CD4-positive, alpha-beta T cell treated with Interleukin-2 at 100 ng/mL for 4 hours (primary cell): Measurements from ENCODE around the gene DEPDC1B.
"Not testable (repeated sequence)": the region's sequence is repeated elsewhere in the genome, so short reads cannot be mapped to it uniquely, and the experiment has no call there.

Source experiments
- DNase-seq: peaks from one replicate; pipeline ENCODE4 v3.0.0-alpha.2; 2020; ENCODE audit warnings: low spot score

Gene DEPDC1B

GRCh38 chr5:60648175-60648574, 51.8 kb downstream of the DEPDC1B start:
- DNase-seq, result no peak

GRCh38 chr5:60640901-60641300, 59.1 kb downstream of the DEPDC1B start:
- no peak for DNase-seq

DNA sequence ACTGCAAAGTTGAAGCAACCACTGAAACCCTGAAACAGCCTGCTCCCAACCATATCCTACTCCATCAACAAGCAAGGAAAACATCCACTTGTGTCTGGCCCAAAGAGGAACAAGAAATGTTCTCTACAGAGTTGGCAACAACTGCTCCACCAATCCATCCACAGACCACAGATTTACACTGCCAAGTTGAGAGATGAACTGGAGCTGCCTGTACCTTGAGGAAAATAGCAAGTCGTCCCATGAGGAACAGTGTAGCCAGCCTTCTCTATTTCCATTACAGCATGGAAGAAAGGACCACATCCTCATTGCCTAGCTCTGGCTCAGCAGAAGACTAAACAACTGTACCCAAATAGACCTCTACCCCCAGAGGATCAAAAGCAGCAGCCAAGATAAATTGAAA, 60.4 kb downstream of the DEPDC1B start:
- DNase-seq, result no peak

GRCh38 chr5:60638300-60638699, 61.7 kb downstream of the DEPDC1B start:
- no peak for DNase-seq

GRCh38 chr5:60636644-60637043, 63.3 kb downstream of the DEPDC1B start:
- DNase-seq, result no peak

- no peak for DNase-seq
Measured at GRCh38 chr5:60636001-60636400, 64.0 kb downstream of the DEPDC1B start.

GRCh38 chr5:60634051-60634450, 65.9 kb downstream of the DEPDC1B start:
- DNase-seq, result no peak

- no peak for DNase-seq
Measured at GRCh38 chr5:60633341-60633740, 66.6 kb downstream of the DEPDC1B start.

- no peak for DNase-seq
Measured at GRCh38 chr5:60632153-60632552, 67.8 kb downstream of the DEPDC1B start.

DNA sequence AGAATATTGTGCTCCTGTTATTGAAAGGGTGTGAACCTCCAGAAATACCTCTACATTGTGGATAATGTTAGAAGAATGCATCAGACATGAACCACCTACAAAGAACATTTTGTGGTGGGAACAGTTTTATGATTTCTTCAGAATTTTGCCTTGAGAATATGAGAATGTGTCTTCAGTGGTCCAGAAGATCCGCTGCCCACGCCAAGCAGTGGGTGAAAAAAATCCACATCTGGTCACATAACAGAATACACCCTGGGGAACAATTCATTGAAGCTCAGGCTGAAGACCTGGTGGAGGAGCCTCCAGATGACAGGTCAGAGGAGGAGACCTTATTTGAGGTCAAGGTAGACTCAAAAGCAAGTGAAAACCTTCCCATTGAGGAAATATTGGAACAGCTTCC, 69.1 kb downstream of the DEPDC1B start:
- no peak for DNase-seq

DNA sequence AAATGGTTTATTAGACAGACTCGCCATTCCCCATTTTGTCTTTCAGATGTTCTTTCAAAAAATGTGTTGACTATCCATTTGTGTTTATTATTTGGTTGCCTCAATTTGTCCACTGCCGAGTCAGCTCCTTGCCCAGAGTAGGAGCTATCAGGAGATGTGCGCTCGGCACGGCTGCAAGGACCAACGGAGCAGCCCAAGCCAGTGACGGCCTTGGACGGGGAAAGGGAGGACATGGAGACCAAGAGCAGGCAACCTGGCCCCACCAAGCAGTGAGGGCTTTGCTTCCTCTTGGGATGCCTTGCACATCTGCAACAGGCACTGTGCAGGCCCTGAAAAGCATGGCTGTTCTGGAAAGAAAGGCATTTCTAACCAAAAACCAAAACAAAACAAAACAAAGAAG, 69.8 kb downstream of the DEPDC1B start:
- no peak for DNase-seq

GRCh38 chr5:60624875-60625274, 75.1 kb downstream of the DEPDC1B start:
- DNase-seq, result not testable (repeated sequence)

DNA sequence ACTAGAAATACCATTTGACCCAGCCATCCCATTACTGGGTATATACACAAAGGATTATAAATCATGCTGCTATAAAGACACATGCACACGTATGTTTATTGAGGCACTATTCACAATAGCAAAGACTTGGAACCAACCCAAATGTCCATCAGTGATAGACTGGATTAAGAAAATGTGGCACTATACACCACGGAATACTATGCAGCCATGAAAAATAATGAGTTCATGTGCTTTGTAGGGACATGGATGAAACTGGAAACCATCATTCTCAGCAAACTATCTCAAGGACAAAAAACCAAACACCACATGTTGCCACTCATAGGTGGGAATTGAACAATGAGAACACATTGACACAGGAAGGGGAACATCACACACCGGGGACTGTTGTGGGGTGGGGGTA, 79.2 kb downstream of the DEPDC1B start:
- DNase-seq, result not testable (repeated sequence)

GRCh38 chr5:60613826-60614225, 86.1 kb downstream of the DEPDC1B start:
- no peak for DNase-seq

GRCh38 chr5:60611099-60611740, 88.7 kb downstream of the DEPDC1B start:
- no peak for DNase-seq

- DNase-seq, result no peak
Measured at GRCh38 chr5:60604771-60605170, 95.2 kb downstream of the DEPDC1B start.

- no peak for DNase-seq
Measured at GRCh38 chr5:60598424-60598823, 101.5 kb downstream of the DEPDC1B start.

DNA sequence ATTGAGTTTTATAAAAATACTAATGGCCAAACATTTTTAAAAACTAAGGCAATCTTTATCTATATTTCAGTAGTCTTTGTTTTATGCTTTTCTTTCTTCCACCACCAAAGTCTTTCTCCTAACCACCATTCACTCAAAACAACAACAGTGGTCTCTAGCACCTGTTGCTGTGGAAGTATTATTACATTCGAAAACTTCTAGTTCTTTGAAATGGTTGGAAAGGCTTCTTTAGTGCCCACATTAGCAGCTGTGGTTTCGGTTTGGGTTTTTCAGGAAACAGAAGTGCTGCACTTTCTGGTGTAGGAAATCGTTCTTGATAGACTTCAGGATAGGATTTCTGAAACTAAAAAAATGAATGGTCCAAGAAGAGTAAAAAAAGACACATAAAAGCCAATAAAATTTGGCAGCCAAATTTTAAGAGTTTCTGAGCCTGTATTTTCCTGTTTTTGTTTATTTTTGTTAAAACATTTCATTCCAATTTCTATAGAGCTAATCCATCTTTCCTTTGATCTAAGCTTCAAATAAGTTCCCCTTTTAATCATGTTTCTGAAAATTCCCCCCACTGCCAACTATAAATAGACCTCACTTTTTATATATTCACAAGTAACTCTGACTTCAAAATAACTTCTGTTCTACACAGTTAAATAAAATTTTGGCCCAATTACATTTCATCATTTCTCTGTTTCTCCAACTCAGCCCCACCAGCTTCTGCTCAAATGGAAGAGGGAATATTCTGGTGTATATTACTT, 102.2 kb downstream of the DEPDC1B start:
- peak; percentile 3 for DNase-seq

GRCh38 chr5:60594715-60595477, 105.1 kb downstream of the DEPDC1B start:
- no peak for DNase-seq

- DNase-seq, result no peak
Measured at GRCh38 chr5:60590172-60590571, 109.8 kb downstream of the DEPDC1B start.

DNA sequence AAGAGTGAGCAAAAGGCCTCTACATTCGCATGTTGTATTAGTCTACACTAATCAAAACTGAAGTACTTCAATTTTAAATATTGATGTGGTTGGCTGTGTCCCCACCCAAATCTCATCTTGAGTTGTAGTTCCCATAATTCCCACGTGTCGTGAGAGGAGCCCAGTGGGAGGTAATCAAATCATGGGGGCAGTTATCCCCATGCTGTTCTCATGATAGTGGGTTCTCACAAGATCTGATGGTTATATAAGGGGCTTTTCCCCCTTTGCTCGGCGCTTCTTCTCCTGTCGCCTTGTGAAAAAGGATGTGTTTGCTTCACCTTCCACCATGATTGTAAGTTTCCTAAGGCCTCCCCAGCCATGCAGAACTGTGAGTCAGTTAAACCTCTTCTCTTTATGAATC, 112.7 kb downstream of the DEPDC1B start:
- not testable (repeated sequence) for DNase-seq

DNA sequence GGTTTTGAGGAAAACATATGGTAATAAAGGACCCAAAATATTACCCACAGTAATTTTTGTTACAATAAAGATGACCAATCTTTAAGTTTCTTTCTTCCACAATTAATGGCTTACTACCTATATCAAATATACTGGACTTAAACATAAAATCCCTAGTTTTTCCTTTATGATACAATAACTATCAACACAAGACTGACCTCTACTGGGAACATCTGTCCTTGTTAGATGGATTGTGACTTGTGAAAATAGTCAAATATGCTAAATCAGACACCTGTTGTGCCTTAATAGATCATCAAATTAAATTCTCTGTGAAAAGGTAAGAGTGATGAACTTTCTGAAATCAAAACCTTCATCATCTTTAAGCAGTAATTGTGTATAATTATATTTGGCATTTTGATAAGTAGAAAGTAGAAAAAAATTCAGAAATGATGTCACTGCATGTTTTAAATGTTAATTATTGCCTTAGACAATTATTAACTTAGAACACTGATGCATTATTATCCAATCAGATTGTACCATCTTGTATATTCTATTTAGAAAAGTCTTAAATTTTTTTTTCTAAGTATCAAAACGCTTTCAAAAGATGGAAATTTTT, 113.6 kb downstream of the DEPDC1B start:
- no peak for DNase-seq

DNA sequence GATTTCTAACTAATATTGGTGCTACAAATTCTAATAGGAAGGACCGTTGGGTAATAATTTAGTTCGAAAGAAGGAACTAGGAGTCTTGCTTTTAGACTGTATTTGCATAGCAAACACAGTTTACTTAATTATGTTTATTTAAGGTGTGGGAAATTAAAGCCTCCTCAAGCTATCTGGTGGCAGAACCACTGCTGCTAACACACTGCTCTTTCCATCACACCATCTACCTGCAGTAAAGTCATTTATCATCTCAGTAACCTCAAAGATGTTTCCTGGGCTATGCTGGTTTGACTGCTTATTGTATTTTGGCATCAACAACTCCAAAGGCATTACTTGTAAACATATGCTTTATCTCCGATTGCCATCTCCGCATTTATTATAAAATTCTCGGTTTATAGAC, 114.3 kb downstream of the DEPDC1B start:
- no peak for DNase-seq
